Head of caudate nucleus (tissue), 42 donors: ENCODE results near the gene NRROS.
"Not testable (repeated sequence)": the region's sequence is repeated elsewhere in the genome, so short reads cannot be mapped to it uniquely, and the experiment has no call there.

ENCODE experiments used
- DNase-seq, 42 donors: peaks; one replicate each; pipeline versions ENCODE4 v3.0.0 to v3.0.0-alpha.2; 2020 to 2021; ENCODE audit warnings: mixed read lengths in 7 of 42
- intact Hi-C: fragments of 100-400 bp; cut with DNase I; formaldehyde crosslinking; loops from one replicate; pipeline ENCODE4 v1.15.0; 2022

The NRROS gene

DNA sequence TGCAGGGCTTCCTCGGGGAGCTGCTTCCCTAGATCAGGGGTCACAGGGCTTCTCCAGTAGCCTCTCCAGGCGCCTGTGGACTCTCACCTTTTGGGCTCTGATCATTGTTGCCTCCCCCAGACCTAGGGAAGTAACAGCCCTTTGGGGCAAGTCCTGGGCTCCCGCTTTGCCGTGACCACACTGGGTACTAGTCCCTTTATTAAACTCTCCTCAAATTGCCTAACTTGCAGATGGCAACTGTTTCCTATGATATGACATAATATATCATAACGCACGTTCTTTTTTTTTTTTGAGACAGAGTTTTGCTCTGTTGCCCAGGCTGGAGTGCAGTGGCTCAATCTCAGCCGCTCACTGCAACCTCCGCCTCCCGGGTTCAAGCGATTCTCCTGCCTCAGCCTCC lies 17.9 kb upstream of the NRROS start:
- intact Hi-C loops, result no loop called here

DNA sequence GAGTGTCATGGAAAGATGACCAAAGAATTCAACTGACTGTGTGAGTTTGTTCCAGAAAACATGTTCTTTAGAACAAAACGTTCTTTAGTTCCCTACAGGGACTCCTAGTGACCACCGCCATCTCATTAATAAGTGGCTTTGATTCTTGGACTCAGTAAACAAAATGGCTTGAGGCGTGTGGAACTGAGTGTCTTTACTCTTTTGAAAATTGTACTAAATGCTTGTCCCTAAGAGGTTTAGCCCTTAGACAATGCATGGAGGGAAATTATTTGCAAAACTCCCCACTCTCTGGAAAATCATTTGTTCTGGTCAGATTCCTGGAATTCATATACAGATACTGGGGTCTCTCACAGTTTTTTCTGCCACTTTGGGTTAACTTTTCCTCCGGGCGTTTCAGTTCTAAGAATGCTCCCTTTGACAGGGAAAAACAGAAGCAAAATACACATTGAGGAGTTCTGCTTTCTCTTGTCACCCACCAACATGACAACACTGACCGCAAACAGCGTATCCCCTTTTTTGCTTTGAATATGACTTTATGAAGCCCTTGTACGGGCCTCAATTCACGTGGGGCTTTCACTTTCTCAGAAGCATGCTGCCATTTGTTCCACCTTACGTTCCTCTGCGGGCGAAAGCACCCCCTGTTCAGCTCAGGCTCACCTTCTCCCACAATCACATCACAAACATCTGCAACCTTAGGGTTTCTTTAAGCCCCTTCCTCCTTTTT lies 15.3 kb upstream of the NRROS start:
- DNase-seq, result peak in 1 of 42 donors; percentile 36

More for the DNA sequence above, 17.9 kb upstream of the NRROS start:
- DNase-seq, result peak in 1 of 42 donors; percentile 30

GRCh38 chr3:196624907-196625306 lies 14.6 kb upstream of the NRROS start:
- peak in 22 of 42 donors; percentile 14 to 61 (median 41) for DNase-seq
- intact Hi-C loops, result no loop called here

More for the DNA sequence above, 15.3 kb upstream of the NRROS start:
- intact Hi-C loops, result no loop called here

GRCh38 chr3:196625331-196625730 lies 14.2 kb upstream of the NRROS start:
- intact Hi-C loops, result no loop called here
- peak in 1 of 42 donors; percentile 19 for DNase-seq

DNA sequence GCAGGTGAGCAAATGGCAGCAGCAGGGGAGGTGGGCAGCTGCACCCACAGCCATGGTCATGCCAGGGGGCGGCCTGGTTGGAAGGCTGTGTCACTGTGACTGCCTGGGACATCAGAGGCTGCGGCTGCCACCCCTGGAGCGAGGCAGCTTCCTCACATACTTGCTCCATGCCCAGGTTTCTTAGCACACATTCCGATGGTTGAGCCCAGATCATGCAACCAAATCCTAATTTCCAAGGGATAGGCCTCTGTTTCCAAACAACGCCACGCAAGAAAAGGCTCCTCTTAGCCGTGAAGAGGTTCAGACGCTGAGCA lies 11.6 kb upstream of the NRROS start:
- peak in 1 of 42 donors; percentile 13 for DNase-seq
- intact Hi-C loops, result no loop called here

GRCh38 chr3:196629228-196629627 lies 10.3 kb upstream of the NRROS start:
- intact Hi-C loops, result no loop called here
- no peak for DNase-seq

DNA sequence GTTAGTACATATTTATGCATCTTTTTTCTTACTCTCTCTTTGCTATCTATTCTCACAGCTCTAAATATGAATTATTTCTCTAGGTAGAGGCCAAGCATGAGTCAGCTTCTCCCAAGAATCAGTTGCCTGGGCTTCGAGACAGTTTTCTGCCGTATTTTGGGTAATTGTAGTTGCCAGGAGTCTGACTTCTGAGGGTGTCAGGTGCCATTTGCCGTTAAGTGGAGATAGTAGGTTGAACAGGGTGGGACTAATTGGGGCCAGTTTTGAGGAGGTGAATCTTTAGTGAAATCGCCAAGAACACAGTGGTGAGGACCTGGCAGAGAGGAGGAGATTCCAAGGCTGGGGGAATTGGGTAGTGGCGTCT lies 7.8 kb upstream of the NRROS start:
- intact Hi-C loops, result no loop called here
- peak in 4 of 42 donors; percentile 14 to 47 (median 19) for DNase-seq

DNA sequence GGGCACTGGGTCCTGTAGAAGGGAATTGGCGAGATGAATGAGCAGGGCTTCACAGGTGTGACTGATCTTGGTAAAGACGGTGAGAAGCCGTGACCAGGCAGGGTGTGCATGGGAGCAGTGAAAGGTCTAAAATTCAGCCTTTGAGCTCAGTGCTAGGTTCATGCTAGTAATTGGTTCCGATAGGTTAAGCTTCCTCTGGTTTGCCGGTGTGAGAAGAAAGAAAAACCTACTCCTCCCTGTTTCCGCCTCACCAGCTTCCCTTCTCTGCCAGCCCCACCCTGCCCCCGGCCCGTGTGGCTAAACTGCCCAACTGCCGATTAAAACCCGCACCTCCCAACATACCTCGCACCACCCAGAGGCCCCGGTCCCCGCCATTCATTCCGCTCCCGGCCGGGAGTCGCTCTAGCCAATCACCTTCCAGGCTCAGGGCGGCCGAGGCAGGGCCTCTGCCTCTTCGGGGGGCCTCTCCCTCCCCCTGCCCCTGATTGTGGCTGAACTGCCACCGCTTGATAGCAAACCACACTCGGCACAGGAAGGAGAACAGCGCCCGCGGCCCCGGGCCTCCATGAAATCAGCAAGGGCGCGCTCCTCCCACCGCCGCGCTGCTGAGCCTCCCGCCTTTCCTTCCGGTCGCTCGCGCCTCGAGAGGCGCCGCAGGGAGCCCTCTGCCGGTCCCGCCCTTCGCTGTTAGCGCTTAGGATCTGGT lies 7.3 kb upstream of the NRROS start:
- DNase-seq, result peak; percentile 63 to 94 (median 85)
- intact Hi-C loops, result no loop called here

DNA sequence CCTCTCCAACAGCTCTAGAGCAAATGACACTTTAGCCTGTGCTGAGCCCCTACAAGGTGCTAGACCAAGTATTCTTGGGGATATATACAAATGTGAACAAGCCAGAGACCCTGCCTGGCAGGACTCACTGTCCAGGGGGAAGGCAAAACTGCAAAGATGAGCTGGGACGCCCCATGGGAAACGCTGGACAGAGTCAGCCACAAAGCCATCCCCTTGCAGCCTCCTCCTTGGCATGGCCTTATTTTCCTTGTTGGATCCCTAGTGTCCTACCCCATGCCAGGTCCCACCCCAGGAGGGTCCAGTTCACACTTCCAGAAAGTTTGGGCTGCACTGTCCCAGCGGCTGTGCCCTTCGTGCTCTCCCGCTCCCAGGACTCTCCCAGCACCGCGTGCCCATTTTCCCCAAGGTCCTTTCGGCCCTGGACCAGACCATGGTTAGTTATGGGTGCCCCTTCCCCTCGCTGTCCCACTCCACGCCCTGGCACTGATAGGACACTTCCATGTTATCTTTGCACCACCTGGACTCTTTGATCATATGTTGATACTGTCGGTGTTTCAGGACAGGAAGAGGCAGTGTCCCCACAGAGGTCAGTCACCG lies 5.8 kb upstream of the NRROS start:
- DNase-seq, result peak in 1 of 42 donors; percentile 12
- intact Hi-C loops, result no loop called here

GRCh38 chr3:196634224-196634623 lies 5.3 kb upstream of the NRROS start:
- intact Hi-C loops, result no loop called here
- DNase-seq, result peak in 2 of 42 donors; percentile 30 to 44

DNA sequence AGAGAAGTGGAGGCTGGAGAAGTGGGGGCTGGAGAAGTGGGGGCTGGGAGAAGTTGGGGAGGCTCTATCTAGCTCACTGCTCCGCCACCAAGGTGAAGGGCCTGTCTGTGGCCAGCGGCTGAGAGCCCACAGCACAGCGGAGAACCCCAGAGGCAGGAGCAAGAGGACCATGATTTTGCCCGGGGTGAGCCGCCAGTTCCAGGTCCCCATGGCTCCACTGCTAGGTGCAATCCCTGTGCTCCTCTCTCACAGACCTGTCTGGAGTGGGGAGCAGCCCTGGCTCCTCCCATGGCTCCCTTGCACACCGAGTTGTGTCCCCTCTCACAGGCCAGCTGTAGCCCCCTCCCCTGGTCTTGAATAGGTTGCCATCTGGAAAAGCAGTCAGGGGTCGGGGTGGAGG lies 4.7 kb upstream of the NRROS start:
- intact Hi-C loops, result no loop called here

GRCh38 chr3:196636369-196637349 lies 2.8 kb upstream of the NRROS start:
- peak in 1 of 42 donors; percentile 36 for DNase-seq
- intact Hi-C loops, result no loop called here

More for the DNA sequence above, 4.7 kb upstream of the NRROS start:
- no peak for DNase-seq

- intact Hi-C loops, DNase-seq: not testable (repeated sequence)
Observed at GRCh38 chr3:196637941-196638340, 1.6 kb upstream of the NRROS start.

- DNase-seq, result no peak
- intact Hi-C loops, result no loop called here
Observed at GRCh38 chr3:196638861-196639482, 522 bp upstream of the NRROS start.

- intact Hi-C loops, result no loop called here
- DNase-seq, result no peak
Observed at GRCh38 chr3:196640297-196641018, 964 bp downstream of the NRROS start.

DNA sequence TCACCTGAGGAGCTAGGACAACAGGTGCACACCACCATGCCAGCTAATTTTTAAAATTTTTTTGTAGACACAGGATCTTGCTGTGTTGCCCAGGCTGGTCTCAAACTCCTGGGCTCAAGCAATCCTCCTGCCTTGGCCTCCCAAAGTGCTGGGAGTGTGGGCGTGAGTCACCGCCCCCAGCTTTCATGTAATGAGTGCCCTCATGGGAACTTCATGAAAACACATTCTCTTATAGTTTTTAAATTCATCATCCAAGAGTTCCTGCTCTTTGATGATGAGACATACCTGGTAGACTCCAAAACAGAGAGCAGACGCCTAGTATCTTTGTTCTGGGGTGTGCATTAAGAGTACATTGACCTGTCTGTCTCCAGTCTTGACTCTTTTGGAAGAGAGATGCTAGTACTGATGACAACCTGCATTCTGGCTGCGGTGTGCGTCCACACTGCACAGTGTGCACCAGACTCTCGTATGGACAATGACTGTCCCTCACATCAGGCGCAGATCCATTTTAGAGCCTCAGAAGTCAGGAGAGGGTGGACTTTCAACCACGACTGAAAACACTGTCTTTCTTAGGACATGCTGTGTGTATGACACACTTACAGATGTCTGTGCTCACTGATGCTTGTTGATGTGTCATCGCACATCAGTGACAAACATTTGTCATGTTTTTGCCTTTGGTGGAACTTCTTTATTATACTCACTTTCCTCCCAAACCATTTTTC lies 2.0 kb downstream of the NRROS start:
- DNase-seq, result no peak
- intact Hi-C loops, result no loop called here

GRCh38 chr3:196642434-196642833 lies 2.9 kb downstream of the NRROS start:
- intact Hi-C loops, result no loop called here
- DNase-seq, result no peak
